ENCODE results near the gene XAB2. TPM values are rescaled to one million over a fixed set of nuclear protein-coding genes. Genes with fewer than 3 reads are reported as not detected.

XAB2 gene
- total RNA-seq, 1 donor from 2014 or later = 27.5 TPM

- DNase-seq (peak; percentile 69), ATAC-seq (peak; percentile 53)
- intact Hi-C loops (cut with micrococcal nuclease) = no loop called here
Measured at GRCh38 chr19:7637374-7638256, 8.3 kb upstream of the XAB2 start.

GRCh38 chr19:7636691-7637373 is 7.5 kb upstream of the XAB2 start, which contains the start of gene STXBP2:
TSS of gene STXBP2 (plus strand) at chr19:7637110. CDS start at chr19:7637150, 40 bp downstream.
- intact Hi-C loops (cut with micrococcal nuclease) = no loop called here
- DNase-seq (peak; percentile 76), ATAC-seq (peak; percentile 68)

GRCh38 chr19:7636317-7636690 is 7.0 kb upstream of the XAB2 start:
- intact Hi-C loops (cut with micrococcal nuclease) = no loop called here
- ATAC-seq (no peak), DNase-seq (no peak)

- ATAC-seq = peak; percentile 42
Measured at GRCh38 chr19:7635670-7636069, 6.3 kb upstream of the XAB2 start.

GRCh38 chr19:7633698-7634097 is 4.4 kb upstream of the XAB2 start, which contains the start of gene PCP2:
TSS of gene PCP2 (minus strand) at chr19:7633719. CDS start at chr19:7633457, 262 bp downstream.
- intact Hi-C loops (cut with micrococcal nuclease) = no loop called here
- ATAC-seq (no peak), DNase-seq (no peak)

More at GRCh38 chr19:7635670-7636069, 6.3 kb upstream of the XAB2 start:
- intact Hi-C loops (cut with micrococcal nuclease) = no loop called here
- DNase-seq = no peak

GRCh38 chr19:7632340-7633203 is 3.2 kb upstream of the XAB2 start:
- intact Hi-C loops (cut with micrococcal nuclease) = no loop called here
- DNase-seq (no peak), ATAC-seq (no peak)

- intact Hi-C loops (cut with micrococcal nuclease) = no loop called here
- DNase-seq = no peak
- ATAC-seq = no peak
Measured at GRCh38 chr19:7631577-7631976, 2.2 kb upstream of the XAB2 start.

GRCh38 chr19:7628589-7629311 is 595 bp downstream of the XAB2 start:
- intact Hi-C loops (cut with micrococcal nuclease) = no loop called here
- ATAC-seq (no peak), DNase-seq (no peak)

GRCh38 chr19:7627166-7627565 is 2.2 kb downstream of the XAB2 start:
- DNase-seq (no peak), ATAC-seq (no peak)
- intact Hi-C loops (cut with micrococcal nuclease) = no loop called here

GRCh38 chr19:7625763-7626372 is 3.5 kb downstream of the XAB2 start:
- no peak for ATAC-seq
- DNase-seq = no peak
- intact Hi-C loops (cut with micrococcal nuclease) = no loop called here

- ATAC-seq = no peak
- no peak for DNase-seq
- intact Hi-C loops (cut with micrococcal nuclease) = no loop called here
Measured at GRCh38 chr19:7624810-7625209, 4.5 kb downstream of the XAB2 start.

- no peak for ATAC-seq
- DNase-seq = no peak
- intact Hi-C loops (cut with micrococcal nuclease) = no loop called here
Measured at GRCh38 chr19:7623725-7624603, 5.4 kb downstream of the XAB2 start.

GRCh38 chr19:7622933-7623685 is 6.2 kb downstream of the XAB2 start:
- ATAC-seq = no peak
- no peak for DNase-seq
- intact Hi-C loops (cut with micrococcal nuclease) = no loop called here

- intact Hi-C loops (cut with micrococcal nuclease) = no loop called here
- ATAC-seq = no peak
- no peak for DNase-seq
Measured at GRCh38 chr19:7620442-7621412, 8.6 kb downstream of the XAB2 start.

- intact Hi-C loops (cut with micrococcal nuclease) = no loop called here
- ATAC-seq (no peak), DNase-seq (no peak)
Measured at GRCh38 chr19:7619671-7620441, 9.5 kb downstream of the XAB2 start.

Data from left ventricle myocardium superior (tissue), 1 donor.